Activated T-cell treated with anti-CD3 and anti-CD28 coated beads, Interleukin-2, amount 50 U/mL, for 1 hour (primary cell): ENCODE data around the gene CMPK1.
"Not testable (repeated sequence)": the region's sequence is repeated elsewhere in the genome, so short reads cannot be mapped to it uniquely, and the experiment has no call there.

Experiments used
- DNase-seq: peaks from one replicate; pipeline ENCODE4 v3.0.0-alpha.2; 2020

CMPK1 gene

DNA sequence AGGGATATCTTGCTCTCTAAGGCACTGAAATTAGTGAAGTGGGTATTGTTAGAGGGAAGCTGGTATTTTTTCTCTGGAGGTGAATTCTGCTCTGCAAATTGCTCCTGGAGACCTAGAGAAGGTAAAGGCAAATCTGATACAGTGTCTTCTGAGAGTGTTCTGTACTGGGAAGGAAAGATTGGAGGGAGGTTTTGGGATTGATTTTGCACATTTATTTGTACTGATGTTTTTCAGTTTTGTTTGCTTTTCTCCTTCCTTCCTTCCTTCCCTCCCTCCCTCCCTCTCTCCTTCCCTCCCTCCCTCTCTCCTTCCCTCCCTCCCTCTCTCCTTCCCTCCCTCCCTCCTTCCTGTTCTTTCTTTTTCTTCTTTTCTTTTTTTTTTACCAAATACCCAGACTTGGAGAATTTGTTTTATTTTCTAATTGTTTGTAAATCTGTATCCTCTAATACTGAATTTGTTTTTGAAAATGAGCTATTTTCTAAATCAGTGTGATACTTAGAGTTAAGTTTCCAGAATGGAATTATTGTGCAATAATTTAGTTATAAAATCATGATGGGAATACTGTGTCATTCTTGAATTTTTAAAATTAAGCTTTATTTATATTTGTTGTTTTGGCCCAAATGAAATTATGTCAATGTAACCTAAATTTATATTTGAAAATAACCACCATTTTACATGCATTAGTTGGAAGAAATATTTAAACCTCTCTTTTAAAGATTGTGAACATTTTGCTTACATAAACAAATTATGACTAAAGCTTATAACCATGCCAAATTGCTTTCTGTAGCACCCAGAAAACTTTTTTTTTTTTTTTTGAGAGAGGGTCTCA lies 4.9 kb downstream of the CMPK1 start:
- no peak for DNase-seq

DNA sequence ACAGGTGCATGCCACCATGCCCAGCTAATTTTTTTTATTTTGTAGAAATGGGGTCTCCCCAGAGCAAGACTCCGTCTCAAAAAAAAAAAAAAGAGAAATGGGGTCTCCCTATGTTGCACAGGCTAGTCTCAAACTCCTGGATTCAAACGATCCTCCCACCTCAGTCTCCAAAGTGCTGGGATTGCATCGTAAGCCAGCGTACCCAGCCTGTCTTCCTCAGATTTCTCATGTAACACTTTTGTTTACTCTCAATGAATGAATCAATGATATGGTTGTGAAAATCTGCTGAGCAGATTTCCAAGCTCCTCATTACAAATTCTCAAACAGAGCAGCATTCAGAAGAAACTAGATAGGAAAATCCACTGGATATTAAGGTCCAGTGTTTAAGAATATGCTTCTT lies 6.6 kb downstream of the CMPK1 start:
- no peak for DNase-seq

DNA sequence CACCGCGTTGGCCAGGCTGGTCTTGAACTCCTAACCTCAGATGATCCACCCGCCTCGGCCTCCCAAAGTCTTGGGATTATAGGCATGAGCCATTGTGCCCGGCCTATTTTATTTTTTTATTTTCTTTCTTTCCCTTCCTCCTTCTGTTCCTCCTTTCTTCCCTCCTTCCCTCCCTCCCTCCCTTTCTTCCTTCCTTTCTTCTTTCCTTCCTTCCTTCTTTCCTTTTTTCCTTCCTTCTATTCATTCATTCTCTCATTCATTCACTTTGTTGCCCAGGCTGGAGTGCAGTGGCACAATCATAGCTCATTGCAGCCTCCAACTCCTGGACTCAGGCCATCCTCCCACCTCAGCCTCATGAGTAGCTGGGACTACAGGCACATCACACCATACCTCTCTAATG lies 13.4 kb downstream of the CMPK1 start:
- not testable (repeated sequence) for DNase-seq

DNA sequence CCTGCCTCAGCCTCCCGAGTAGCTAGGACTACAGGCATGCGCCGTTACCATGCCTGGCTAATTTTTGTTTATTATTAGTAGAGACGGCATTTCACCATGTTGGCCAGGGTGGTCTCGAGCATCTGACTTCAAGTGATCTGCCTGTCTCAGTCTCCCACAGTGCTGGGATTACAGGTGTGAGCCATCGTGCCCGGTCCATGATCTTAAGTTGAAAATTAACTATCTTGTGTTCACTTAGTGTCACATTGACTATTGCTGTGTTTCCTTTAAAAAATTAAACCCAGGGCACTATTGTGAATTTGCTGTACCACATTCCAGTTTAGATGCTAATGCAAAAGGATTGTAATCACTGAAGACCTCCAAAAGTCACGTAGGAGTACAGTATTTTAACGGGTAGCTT lies 14.1 kb downstream of the CMPK1 start:
- DNase-seq: no peak

DNA sequence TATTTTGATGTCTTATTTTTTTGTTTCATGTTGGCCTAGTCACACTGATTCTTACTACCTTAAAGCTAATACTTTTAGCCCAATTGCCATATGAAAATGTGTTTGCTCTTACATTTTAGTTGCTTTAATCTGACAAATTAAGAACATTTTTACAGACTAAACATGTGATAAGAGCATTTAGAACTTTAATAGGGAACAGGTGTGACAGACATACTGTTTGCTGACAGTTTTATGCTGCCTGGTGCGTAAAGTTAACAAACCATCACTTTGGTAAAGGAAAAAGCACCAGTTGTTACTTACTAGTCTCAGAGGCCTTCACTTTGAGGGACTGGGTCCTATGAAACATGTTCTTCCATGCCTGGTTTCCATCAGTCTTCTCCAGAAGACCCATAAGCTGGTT lies 14.7 kb downstream of the CMPK1 start:
- no peak for DNase-seq

DNA sequence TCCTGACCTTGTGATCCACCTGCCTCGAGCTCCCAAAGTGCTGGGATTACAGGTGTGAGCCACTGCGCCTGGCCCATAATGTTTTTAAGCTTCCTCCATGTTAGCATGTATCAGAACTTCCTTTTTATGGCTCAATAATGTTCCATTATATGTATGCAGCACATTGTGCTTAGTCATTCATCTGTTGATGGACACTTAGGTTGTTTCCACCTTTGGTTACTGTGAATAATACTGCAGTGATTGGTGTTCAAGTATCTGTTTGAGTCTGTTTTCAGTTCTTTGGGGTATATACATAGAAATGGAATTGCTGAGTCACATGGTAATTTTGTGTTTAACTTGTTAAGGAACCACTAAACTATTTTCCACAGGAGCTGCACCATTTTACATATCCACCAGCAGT lies 17.7 kb downstream of the CMPK1 start:
- DNase-seq: no peak

DNA sequence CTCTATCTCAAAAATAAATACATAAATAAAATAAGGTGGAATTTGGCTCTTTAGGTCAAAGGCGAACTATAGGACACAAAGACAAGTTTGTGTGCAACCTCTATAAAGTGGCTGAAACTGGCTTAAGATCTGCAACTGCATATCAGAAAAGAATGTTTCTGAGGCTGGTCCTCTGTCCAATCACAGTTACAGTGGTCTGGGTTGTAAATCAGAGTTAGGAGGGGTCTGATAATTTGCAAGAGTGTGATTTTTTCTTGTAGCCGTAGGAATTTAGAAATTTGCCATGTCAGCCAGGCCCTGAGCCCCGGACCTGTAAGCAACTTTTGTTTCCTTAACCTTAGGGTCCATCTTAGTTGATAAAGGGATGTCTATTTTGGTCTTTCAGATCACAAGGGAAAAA lies 27.8 kb downstream of the CMPK1 start:
- DNase-seq: no peak

DNA sequence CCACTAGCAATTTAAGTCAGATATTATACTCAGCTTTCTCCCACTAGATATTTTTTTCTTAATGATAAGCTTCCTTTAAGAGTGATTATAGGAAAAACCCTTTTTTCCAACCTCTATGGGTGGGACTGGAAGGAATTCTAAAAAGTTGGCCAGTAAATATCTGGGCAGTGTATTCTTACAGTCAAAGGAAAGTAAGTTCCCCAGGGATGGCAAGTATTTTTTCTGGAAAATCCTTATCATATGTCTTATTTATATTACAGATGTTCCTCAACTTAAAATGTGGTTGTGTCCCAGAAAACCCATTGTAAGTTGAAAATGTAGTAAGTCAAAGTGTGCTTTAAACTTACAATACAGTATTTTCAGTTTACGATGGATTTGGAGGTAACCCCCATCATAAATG lies 29.2 kb downstream of the CMPK1 start:
- DNase-seq: no peak

DNA sequence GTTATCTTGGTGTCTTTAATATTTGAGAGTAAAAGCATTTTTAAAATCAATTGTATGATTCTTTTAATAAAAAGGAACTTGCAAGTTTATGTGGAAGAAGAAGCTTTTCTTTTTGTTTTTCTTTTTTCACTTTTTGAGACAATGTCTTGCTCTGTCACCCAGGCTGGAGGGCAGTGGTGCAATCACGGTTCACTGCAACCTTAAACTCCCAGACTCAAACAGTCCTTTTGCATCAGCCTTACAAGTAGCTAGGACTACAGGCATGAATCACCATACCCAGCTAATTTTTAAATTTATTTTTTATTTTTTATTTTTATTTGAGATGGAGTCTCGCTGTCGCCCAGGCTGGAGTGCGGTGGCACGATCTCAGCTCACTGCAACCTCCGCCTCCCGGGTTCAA lies 34.1 kb downstream of the CMPK1 start:
- DNase-seq: no peak

DNA sequence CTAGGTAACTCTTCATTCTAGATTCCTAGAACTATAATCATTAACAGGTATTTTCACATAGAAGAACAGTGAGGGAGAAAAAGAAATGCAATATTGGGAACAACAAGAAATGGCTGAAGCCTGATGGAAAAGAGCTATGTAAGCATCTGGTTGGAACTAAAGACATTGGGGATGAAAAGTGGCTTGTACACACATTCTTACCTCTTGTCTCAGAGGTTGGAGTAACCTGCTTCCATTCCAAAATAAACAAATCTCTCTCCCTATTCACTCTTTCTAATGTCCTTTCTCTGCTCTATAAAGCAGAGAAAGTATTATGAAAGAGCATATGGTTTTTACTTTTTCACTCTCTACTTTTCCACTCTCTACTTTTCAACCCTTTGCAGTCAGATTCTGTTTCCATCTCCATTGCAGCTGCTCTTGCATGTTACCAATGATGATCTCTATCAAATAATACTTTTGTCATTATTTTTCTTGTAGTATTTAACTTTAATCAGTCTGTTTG lies 37.5 kb downstream of the CMPK1 start:
- DNase-seq: no peak

DNA sequence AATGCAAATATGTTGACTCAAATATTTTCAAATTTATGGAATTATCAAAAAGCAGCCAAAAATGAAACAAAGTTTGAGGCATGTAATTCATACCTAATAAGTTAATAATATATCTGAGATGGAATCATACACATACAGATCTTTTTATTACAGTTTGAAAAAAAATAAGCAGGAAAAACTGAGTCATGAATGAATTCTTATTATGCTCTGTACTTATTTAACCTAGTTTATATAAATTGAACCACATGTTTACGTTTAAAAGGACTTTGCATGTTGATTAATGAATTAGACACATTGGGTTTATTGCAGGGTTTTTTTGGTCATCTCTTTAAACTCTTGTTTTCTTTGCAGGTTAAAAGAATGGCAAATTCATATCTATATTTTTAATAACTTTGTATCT lies 40.9 kb downstream of the CMPK1 start:
- no peak for DNase-seq

DNA sequence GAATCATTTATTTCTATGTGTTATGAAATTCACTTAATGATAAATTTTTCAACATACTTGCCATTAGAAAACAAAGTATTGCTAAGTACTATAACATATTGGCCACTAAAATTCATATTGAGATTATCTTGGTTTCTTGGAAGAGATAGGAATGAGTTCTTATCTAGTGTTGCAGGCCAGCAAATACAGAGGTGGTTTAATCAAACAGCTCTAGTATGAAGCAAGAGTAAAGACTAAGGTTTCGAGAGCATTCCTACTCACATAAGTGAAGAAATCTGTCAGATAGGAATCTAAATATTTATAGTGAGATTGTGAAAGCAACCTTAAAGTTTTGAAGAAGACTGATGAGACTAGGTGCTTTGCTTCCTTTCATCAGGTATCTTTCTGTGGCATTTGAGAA lies 44.6 kb downstream of the CMPK1 start:
- DNase-seq: no peak

DNA sequence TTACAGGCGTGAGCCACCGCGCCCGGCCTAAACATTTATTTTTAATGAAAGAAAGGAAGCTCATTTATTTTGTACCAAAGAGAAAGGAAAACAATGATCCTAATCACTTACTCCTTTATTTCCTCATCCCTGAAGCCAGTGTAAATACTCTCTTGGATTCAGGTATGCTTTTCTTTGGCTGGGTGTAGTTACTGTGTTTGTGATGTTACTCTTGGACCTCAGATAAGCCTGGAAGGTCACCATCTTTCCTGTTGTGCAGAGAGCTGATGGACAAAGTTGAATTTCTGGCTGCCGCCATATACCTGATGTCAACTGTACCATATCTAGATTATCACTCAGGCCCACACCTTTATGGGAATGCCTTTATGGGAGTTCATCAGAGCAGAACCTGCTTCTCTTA lies 47.1 kb downstream of the CMPK1 start:
- DNase-seq: no peak

DNA sequence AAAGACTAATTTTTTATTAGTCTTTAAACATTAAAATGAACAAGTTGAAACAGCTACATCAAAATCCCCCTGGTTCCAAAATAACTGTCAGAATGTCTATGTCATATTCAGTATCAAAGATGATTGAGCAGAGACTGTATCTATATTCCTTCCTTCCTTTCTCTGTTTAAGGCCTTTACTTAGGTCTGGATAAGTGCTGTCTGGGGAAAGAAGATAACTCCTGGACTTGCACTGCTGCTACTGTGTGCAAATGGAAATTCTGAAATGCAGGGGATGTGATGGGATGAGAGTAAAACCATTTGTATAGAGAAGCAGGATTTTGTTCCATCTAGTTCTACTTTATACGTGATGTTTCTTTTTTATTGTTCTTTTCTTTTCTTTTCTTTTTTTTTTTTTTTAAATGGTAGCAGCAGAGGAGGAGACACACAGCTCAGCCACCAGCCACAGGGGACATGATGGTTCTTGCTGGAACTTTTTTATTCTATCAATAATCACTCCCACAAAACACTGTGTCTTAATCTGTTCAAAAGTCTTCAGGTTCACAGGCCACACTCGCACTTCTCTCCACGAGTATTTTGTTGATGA lies 48.9 kb downstream of the CMPK1 start:
- no peak for DNase-seq

DNA sequence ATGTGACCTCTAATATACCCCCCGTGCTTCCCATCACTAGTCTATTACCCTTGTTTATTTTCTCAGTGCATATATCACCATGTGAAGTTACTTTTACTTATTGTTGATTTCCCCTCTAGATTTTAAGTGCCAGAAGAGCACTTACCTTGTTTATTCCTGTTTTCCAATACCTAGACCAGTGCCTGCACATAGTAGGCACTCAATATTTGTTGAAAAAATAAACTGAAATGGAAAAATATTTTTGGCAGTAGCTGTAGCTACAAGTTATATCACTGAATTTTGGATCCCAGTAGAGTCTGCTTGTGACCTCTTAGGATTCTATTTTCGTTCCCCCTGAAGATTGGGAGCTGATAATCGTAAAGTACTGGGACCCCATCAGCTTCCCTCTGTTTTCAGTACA lies 50.5 kb downstream of the CMPK1 start:
- no peak for DNase-seq

DNA sequence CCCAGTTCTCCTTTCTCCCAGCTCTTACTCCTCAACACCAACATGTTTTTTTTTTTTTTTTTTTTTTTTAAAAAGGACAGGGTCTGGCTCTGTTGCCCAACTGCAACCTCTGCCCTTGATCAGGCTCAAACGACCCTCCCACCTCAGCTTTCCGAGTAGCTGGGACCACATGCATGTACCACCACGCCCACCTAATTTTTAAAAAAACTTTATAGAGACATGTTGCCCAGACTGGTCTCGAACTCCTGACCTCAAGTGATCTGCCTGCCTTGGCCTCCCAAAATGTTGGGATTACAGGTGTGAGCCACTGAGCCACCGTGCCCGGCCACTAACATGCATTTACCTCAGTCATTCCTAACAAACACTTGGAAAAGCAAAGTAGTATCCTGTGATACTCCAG lies 51.4 kb downstream of the CMPK1 start:
- no peak for DNase-seq

DNA sequence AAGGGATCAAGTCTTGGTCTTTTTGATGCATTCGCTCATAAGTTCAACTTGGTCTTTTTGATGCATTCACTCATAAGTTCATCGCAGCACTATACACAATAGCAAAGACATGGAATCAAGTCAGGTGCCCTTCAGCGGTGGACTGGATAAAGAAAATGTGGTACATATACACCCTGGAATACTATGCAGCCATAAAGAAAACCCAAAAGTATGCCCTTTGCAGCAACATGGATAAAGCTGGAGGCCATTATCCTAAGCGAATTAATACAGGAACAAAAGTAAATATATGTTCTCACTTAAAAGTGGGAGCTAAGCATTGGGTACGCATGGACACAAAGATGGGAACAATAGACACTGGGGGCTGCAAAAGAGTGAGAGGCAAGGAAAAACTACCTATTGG lies 52.7 kb downstream of the CMPK1 start:
- no peak for DNase-seq

DNA sequence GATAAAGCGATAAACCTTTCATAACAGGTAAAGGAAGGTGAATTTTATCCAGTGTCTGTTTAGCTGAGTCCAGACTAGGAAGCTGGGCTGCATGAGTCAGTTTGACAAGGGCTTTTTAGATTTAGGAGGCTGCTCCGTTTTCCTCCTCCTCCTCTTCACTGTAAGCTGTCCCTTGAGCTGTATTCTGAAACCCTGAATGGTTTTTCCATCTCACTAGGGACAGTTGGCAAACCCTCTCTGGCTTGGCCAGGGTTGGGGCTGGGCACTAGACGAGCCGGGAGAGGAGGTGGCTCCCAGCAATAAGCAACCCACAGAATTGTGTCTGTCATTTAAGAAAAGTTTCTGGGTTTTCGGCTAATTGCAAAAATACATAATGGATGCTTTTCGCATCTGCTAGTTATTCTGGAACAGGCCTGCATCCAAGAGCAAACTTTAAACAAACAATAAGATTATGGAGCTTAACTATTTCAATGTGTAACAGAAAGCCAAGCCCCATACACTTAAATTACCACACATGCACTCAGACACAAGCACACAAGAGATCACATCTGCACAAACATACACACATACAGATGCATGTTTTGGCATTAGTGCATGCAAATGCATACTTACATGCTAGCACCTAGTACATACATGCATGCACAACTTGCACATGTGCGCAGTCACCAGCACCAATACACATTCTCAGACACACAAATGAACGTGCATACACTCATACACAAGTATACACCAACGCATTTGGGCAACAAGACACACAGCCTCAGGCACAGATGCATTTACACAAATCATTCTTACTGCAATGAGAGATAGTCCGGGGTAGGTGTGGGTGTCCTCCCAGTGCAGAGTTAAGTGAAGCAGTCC lies 54.7 kb downstream of the CMPK1 start:
- DNase-seq: no peak

DNA sequence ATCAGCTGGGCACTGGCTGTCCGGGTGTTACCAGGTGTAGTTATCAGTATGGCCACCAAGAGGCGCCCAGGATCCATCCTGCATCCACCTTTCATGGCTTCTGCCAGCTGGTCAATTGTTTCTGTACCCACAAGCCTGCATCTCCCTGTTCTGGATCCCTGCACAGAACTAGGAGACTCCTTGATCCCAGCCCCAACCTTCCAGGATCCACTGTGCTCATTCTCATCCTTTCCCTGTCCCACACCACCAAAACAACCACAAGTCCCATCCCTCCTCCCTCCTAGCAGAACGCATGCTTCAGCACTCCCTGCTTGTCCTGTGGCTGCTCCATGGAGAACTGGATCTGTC lies 55.3 kb downstream of the CMPK1 start:
- DNase-seq: peak; percentile 36

DNA sequence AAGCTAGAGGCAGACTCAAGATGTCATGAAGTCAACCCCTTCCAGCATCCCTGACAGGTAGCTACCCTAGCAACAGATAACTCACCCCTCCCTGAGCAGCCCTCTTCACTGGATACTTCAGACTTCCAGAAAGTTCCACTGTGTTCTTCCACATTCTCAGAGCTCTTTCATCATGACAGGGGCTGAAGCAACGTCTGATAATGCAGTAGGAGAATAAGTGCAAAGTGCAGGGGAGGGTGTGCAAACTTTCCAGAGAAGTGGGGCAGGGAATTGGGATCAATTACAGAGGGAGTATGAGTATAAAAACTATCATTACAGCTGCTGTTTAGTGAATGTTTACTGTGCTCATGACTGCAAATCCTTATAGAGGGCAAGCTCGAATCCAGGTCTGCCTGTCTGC lies 56.1 kb downstream of the CMPK1 start:
- DNase-seq: no peak

DNA sequence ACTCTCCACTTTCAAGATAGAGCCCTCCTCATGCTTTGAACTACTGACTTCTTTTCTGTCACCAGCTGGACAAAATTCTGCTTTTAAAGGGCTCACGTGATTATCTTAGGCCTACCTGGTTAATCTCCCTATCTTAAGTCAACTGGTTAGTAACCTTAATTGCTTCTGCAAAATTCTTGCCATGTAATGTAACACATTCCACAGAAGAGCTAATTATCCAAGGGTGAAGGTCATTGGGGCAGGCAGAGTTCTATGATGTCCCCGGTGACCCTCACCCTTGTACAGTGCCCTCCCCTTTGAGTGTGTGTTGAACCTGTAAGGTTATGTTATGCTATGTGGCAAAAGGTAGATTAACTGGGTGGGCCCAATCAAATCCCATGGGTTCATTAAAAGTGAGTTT lies 57.3 kb downstream of the CMPK1 start:
- no peak for DNase-seq

DNA sequence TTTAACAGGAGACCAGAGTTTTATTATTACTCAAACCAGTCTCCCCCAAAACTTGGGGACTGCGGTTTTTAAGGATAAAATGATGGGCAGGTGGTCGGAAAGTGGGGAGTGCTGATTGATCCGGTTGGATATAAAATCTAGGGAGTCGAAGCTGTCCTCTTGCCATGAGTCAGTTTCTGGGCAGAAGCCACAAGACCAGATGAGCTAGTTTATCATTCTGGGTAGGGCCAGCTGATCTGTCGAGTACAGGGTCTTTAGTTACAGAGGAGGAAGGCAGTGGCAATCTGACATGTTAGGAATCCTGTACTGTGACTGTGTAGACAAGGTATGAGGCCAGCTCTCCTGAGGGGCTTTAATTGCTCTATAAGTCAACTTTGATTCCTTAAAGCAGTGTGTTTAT lies 59.6 kb downstream of the CMPK1 start:
- no peak for DNase-seq

DNA sequence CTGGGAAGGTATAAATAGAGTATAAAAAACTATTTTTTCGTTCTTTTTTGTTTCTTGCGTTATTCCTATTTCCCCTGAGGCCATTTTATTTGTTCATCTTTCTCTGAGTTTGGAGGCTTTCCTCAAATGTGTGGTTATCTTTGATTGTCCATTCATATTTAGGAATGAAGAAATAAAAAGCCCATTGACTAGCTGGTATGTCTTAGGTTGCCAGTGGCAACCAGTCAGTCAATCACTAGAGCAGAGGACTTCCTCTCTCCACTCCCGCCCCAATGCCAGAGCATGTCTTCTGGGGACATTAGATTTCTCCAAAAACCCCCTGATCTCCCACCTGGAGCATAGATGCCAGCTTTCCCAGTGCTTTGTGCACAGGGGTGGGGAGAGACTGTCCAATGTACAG lies 61.8 kb downstream of the CMPK1 start:
- DNase-seq: no peak

DNA sequence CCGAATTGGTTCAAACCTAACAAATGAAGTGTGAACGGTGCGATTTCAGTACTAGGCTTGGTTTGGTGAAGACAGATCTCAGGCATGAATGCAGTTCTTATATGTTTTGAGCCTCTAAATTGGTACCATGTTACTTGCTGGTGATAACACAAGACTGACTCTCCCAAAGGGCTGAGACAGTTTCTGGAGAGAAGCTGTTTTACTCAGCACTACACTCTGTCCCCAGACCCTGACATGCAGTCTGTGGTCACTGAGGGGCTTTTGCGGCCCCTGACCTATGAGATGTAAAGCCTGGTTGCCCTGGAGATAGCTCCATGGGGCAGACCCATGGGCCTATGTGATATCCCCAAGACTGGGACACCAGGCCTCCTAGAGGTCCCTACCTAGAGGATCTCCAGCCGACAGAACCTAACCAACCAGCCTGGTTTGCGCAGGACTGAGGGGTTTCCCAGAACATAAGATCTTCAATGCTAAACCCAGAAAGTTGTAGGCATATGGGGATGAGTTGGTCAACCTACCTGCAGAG lies 63.1 kb downstream of the CMPK1 start:
- no peak for DNase-seq
